CD4-positive, alpha-beta T cell (primary cell): ENCODE results near the gene GCK. TPM values are rescaled to one million over a fixed set of nuclear protein-coding genes. Genes with fewer than 3 reads are reported as not detected.

ENCODE experiments used
- ATAC-seq: fragments of 200-7000 bp; cut with Tn5 transposase; one replicate; pipeline ENCODE4 v1.10.0; 2022; ENCODE audit warnings: mild to moderate bottlenecking; ENCODE audit not compliant: poor library complexity
- CTCF ChIA-PET: fragments of 350-600 bp; sonication (Branson Sonifier 250); formaldehyde crosslinking; loops from one replicate; lab custom pipeline; 2021; ENCODE audit warnings: antibody characterized with exemption, inconsistent platforms; lab: Charles Lee
- POLR2A ChIA-PET: fragments of 350-600 bp; sonication (Branson Sonifier 250); formaldehyde crosslinking; loops from one replicate; lab custom pipeline; 2021; ENCODE audit warnings: antibody characterized with exemption, inconsistent platforms; lab: Charles Lee
- DNase-seq, 14 experiments: peaks; one replicate each; pipeline ENCODE4 v3.0.0-alpha.2; 2013 to 2020; ENCODE audit warnings: mixed read lengths in 2 of 14
- H3K27ac ChIP-seq, 2 donors: one replicate each; pipeline versions ENCODE4 v1.5.1 to v1.7.0; 2013; ENCODE audit warnings: low read length in 2 of 2, low read depth in 1 of 2, mild to moderate bottlenecking in 1 of 2
- H3K27me3 ChIP-seq, 2 experiments: 1 replicate in 1 of 2; 2 replicates in 1 of 2; pipeline versions ENCODE4 v1.6.1 to v1.7.0; 2013; ENCODE audit warnings: low read length in 2 of 2, control low read depth in 1 of 2, mild to moderate bottlenecking in 1 of 2, moderate library complexity in 1 of 2; ENCODE audit not compliant: insufficient read depth in 2 of 2, control insufficient read depth in 1 of 2
- H3K36me3 ChIP-seq: one replicate; pipeline ENCODE4 v1.6.1; 2013; ENCODE audit warnings: low read length, control low read depth; ENCODE audit not compliant: insufficient read depth
- H3K4me1 ChIP-seq: one replicate; pipeline ENCODE4 v1.6.1; 2013; ENCODE audit warnings: low read length, control low read depth; ENCODE audit not compliant: insufficient read depth
- H3K4me3 ChIP-seq: one replicate; pipeline ENCODE4 v1.5.1; 2013; ENCODE audit warnings: mild to moderate bottlenecking, low read length, moderate library complexity
- H3K9me3 ChIP-seq, 2 experiments: 1 replicate in 1 of 2; 2 replicates in 1 of 2; pipeline versions ENCODE4 v1.6.1 to v1.7.0; 2013; ENCODE audit warnings: low read length in 2 of 2, mild to moderate bottlenecking in 2 of 2, control low read depth in 1 of 2, moderate library complexity in 1 of 2; ENCODE audit not compliant: control insufficient read depth in 1 of 2, insufficient read depth in 1 of 2
- H3K27ac Mint-ChIP-seq: one replicate; pipeline ENCODE4 v1.8.0; 2020; ENCODE audit warnings: mixed read lengths
- H3K27me3 Mint-ChIP-seq: one replicate; pipeline ENCODE4 v1.8.0; 2021; ENCODE audit warnings: mixed read lengths
- H3K36me3 Mint-ChIP-seq: one replicate; pipeline ENCODE4 v1.8.0; 2021; ENCODE audit warnings: low read depth, mixed read lengths
- H3K4me1 Mint-ChIP-seq: one replicate; pipeline ENCODE4 v1.8.0; 2021; ENCODE audit warnings: low read depth, mixed read lengths
- H3K4me3 Mint-ChIP-seq: one replicate; pipeline ENCODE4 v1.8.0; 2020; ENCODE audit warnings: mild to moderate bottlenecking, mixed read lengths
- H3K9me3 Mint-ChIP-seq: one replicate; pipeline ENCODE4 v1.8.0; 2020; ENCODE audit warnings: mixed read lengths
- intact Hi-C, 2 experiments: fragments of 100-400 bp; cut with DNase I in 1 of 2; cut with micrococcal nuclease in 1 of 2; formaldehyde crosslinking; loops; one replicate each; pipeline versions ENCODE4 v1.15.1 to v1.9.0; 2023 to 2025; cut with DNase I, micrococcal nuclease
- polyA plus RNA-seq, 2 donors: library from polyadenylated mRNA; unstranded; fragments of 120-200 nt; gene quantifications; one replicate each; pipeline ENCODE4 v1.2.1, GENCODE V29; 2013
- total RNA-seq, 174 experiments: library from RNA in 2 of 174; stranded (reverse) in 2 of 174; gene quantifications; one replicate each; pipeline ENCODE4 v1.2.3 and lab custom pipeline; 2021 to 2026
- TF ChIP-seq, protein P1 (sequence below): fragments of 200-600 bp; IDR thresholded peaks from one replicate; pipeline ENCODE4 v1.8.0; 2022; ENCODE audit warnings: antibody characterized with exemption, mild to moderate bottlenecking

GCK gene
- total RNA-seq, result under 1 TPM; 0.47 to 0.71 TPM
- polyA plus RNA-seq (2013, experiment 1 of 2), result 0.32 TPM
- polyA plus RNA-seq (2013, experiment 2 of 2), result 0.30 TPM
- 0 to 4.5 (median 0.83) reads per million in 172 experiments for total RNA-seq (lab: John Stamatoyannopoulos, UW)

DNA sequence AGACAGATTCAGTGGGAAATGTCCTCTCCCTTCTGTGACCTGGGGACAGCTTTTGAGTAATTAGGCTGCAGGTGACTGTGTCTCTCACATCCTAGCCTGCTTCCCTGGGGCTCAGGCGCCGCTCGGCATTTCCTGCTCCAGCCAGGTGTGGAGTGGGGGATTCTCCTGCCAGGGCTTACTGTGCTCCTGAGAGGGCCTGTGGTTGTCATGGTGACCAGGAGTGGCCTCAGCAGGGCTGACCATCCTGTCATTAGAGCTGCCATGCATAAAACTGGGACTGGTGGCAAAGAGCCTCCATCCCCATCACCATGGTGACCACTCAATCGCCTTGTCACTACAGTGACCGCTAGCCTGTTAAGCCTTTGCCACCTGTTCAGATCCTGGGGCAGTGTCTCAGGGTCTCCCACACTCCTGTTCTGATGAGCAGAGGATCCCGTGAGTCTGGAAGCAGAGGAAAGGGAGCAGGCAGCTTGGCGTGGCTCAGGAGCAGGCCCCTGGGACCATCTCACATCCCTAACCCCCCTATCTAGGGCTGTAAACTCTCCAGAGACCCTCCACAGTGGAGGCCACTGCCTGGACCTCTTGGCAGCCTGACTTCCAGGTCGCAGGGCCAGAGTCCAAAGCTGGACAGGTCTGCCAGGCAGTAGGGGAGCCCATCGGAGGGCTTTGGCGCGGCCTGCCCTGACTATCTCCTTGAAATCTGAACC, at the start of gene GCK:
TSS of gene GCK (minus strand) at position 154 of the 707 bp plus-strand sequence. CDS start 486 bp downstream, outside the sequence.
- no peaks in the 10 kb centered on the region for H3K36me3 Mint-ChIP-seq
- H3K27ac ChIP-seq, result no peak within 1 kb of the TSS
- DNase-seq (peak in 1 of 14 experiments; percentile 11), ATAC-seq (no peak)
- no peaks in the 10 kb centered on the region for H3K9me3 Mint-ChIP-seq
- TF ChIP-seq, protein P1, sequence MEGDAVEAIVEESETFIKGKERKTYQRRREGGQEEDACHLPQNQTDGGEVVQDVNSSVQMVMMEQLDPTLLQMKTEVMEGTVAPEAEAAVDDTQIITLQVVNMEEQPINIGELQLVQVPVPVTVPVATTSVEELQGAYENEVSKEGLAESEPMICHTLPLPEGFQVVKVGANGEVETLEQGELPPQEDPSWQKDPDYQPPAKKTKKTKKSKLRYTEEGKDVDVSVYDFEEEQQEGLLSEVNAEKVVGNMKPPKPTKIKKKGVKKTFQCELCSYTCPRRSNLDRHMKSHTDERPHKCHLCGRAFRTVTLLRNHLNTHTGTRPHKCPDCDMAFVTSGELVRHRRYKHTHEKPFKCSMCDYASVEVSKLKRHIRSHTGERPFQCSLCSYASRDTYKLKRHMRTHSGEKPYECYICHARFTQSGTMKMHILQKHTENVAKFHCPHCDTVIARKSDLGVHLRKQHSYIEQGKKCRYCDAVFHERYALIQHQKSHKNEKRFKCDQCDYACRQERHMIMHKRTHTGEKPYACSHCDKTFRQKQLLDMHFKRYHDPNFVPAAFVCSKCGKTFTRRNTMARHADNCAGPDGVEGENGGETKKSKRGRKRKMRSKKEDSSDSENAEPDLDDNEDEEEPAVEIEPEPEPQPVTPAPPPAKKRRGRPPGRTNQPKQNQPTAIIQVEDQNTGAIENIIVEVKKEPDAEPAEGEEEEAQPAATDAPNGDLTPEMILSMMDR, result no peak
- H3K4me3 ChIP-seq, result no peak within 1 kb of the TSS
- no peaks in the 10 kb centered on the region for H3K4me1 Mint-ChIP-seq
- H3K36me3 ChIP-seq, result no peaks in the 10 kb centered on the region
- H3K27ac Mint-ChIP-seq, result no peak within 1 kb of the TSS
- peaks cover 4% of the 10 kb centered on the region for H3K27me3 Mint-ChIP-seq
- CTCF ChIA-PET, result no interaction called here
- intact Hi-C loops, result no loop called here
- POLR2A ChIA-PET, result no interaction called here
- no peaks in the 10 kb centered on the region for H3K9me3 ChIP-seq
- no peaks in the 10 kb centered on the region for H3K4me1 ChIP-seq
- no peak within 1 kb of the TSS for H3K4me3 Mint-ChIP-seq
- H3K27me3 ChIP-seq, result no peaks in the 10 kb centered on the region

DNA sequence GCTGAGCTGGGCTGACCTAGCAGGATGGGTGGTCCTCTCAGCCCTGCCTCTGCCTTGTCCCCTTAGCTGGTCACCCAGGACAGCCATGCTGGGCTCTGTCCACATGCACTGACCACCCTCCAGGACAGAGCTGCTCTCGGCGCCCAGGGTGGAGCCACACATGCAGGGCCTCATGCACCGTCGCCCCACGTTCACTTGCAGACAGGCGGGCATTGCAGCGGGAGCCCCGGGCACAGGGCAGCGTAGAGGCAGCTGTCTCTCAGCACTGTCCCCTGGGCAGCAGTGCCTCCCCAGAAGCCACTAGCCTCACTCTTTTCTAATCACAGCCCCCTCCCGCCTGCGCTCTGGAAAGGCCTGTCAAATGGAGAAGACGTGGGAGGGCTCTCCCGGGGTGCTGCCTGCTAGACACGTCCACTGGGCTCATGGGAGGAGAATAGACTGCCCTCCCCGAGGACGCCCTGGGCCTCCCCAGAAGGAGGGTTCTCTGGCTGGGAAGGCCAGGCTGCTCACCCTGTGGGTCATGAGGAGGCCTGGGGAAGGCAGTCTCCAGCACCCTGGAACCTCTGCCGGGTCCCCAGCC, 49.0 kb upstream of the GCK start:
- no peaks in the 10 kb centered on the region for H3K27me3 Mint-ChIP-seq
- TF ChIP-seq, protein P1, result no peak
- ChIA-PET POLR2A (no interaction called here), CTCF (no interaction called here)
- no peak overlapping the region for H3K27ac Mint-ChIP-seq
- H3K36me3 Mint-ChIP-seq, result no peaks in the 10 kb centered on the region
- no peak for ATAC-seq
- peaks cover 10% of the 10 kb centered on the region for H3K4me1 ChIP-seq
- no peak overlapping the region for H3K27ac ChIP-seq
- intact Hi-C loops, result no loop called here
- no peaks in the 10 kb centered on the region for H3K4me1 Mint-ChIP-seq
- H3K36me3 ChIP-seq, result no peaks in the 10 kb centered on the region
- no peak for DNase-seq
- no peaks in the 10 kb centered on the region for H3K27me3 ChIP-seq
- H3K4me3 ChIP-seq, result no peak overlapping the region
- no peak overlapping the region for H3K4me3 Mint-ChIP-seq
- H3K9me3 ChIP-seq, result no peaks in the 10 kb centered on the region
- no peaks in the 10 kb centered on the region for H3K9me3 Mint-ChIP-seq

DNA sequence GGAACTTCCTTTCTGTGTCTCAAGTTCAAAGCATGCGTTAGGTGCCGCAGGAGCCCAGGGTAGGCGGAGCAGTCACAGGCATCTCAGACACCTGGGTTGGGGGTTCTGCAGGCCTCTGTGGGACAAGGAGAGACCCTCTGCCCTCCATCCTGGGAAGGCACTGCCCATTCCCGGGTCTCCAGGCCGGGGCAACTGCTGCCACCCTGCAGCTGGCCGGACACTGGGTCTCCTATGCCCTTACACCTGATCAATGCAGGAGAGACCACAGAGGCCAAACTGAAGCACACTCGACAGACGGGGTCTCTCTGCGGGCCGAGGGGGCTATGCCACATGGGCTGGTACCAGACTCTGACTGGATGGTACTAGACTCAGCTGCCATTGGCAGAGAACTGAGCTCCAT, 48.5 kb upstream of the GCK start:
- Mint-ChIP-seq H3K27ac (no peak overlapping the region), H3K36me3 (no peaks in the 10 kb centered on the region), H3K27me3 (no peaks in the 10 kb centered on the region), H3K4me1 (no peaks in the 10 kb centered on the region), H3K4me3 (no peak overlapping the region), H3K9me3 (no peaks in the 10 kb centered on the region)
- ATAC-seq (no peak), DNase-seq (no peak)
- H3K36me3 ChIP-seq, result no peaks in the 10 kb centered on the region
- ChIA-PET POLR2A (no interaction called here), CTCF (no interaction called here)
- H3K27me3 ChIP-seq, result no peaks in the 10 kb centered on the region
- peaks cover 10% of the 10 kb centered on the region for H3K4me1 ChIP-seq
- TF ChIP-seq, protein P1, result no peak
- no peak overlapping the region for H3K4me3 ChIP-seq
- intact Hi-C loops, result no loop called here
- H3K27ac ChIP-seq, result no peak overlapping the region
- no peaks in the 10 kb centered on the region for H3K9me3 ChIP-seq
